HG03139 (cell line): ENCODE data around the gene EHD1.

Experiments used
- ATAC-seq: cut with Tn5 transposase; IDR thresholded peaks from one replicate; pipeline ENCODE4 v1.9.1; 2021; ENCODE audit not compliant: unreplicated experiment

The EHD1 gene

GRCh38 chr11:64845129-64845775 is 33.2 kb downstream of the EHD1 start:
- no peak for ATAC-seq

DNA sequence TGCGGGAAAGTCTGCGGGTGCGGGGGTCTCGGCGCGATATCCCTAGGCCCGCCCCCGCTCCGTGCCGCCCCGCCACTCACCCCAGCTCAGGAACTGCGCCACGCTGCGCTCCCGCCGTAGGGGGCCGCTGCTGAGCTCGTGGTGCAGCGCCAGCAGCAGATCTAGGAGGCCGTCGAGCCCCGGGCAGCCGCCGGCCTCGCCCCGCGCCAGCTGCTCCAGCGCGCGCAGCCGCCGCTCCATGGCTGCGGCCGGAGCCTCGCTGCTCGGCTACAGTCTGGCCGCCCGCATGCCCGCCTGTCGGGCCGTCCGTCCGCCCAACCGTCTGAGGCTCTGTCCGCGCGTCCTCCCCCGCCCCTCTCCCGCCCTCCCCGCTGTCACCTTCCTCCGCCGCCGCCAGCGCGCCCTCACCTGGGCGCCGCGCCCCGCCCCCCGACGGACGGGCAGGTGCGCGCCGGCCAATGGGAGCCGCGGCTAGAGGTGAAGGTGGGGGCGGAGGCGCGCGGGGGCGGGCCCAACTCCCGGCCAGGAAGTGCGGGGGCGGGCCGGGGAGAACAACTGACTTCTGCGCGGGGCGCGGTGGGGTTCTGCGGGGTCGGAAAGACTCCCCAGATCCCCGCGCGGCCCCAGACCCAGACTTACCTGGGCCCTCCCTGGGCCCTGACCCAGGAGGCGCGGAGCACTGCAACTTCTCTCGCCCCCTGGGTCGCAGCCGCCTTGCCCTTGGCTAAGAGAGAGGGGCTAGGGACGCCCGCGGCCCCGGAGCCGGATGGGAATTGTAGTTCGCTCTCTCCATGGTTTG is 33.9 kb downstream of the EHD1 start, which contains the start of gene CDC42BPG:
Gene CDC42BPG, minus strand, starts transcription at position 324 of the 799 bp plus-strand sequence. Its CDS starts 84 bp downstream, at position 240.
- no peak for ATAC-seq

DNA sequence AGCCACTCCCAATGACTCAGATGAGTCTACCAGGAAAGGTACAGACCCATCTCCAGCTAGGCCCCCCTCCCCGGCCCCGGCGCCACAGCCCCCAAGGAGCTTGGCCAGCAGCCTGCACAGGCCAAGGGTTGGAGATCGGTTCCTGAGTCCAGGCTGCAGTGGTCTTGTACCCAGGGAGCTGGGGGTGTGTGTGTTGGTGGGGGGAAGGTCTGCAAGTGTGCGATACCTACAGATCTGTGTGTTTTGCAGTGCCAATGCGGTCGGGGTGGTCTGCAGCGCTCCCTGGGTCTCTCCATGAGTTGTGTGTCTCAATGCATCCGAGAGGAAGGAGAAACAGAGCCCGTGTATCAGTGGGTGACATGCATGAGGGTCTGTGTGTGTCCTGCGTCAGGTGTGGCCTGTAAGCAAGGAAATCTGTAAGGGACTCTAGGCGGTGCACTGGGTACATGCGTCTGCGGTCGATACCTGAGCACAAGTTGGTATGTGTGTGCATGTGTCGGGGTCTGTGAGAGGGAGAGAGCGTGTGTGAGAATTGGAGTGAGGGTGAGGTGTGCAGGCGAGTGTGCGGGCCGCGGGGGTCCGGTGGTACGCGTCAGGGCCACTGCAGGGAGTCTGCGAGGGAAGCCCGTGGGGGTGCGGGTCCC is 34.6 kb downstream of the EHD1 start:
- no peak for ATAC-seq

- ATAC-seq = no peak
Observed at GRCh38 chr11:64842851-64843685, 35.4 kb downstream of the EHD1 start.

- ATAC-seq = no peak
Observed at GRCh38 chr11:64842366-64842759, 36.1 kb downstream of the EHD1 start.

- ATAC-seq = no peak
Observed at GRCh38 chr11:64841592-64842365, 36.6 kb downstream of the EHD1 start.

GRCh38 chr11:64839887-64840782 is 38.3 kb downstream of the EHD1 start:
- no peak for ATAC-seq

- no peak for ATAC-seq
Observed at GRCh38 chr11:64839335-64839734, 39.1 kb downstream of the EHD1 start.

- no peak for ATAC-seq
Observed at GRCh38 chr11:64838600-64839334, 39.7 kb downstream of the EHD1 start.

- ATAC-seq = no peak
Observed at GRCh38 chr11:64837887-64838351, 40.5 kb downstream of the EHD1 start.

- no peak for ATAC-seq
Observed at GRCh38 chr11:64836448-64837072, 41.9 kb downstream of the EHD1 start.

GRCh38 chr11:64835616-64836447 is 42.6 kb downstream of the EHD1 start:
- ATAC-seq = no peak

- no peak for ATAC-seq
Observed at GRCh38 chr11:64834723-64835615, 43.5 kb downstream of the EHD1 start.

GRCh38 chr11:64834031-64834722 is 44.2 kb downstream of the EHD1 start:
- no peak for ATAC-seq

GRCh38 chr11:64833509-64833908 is 44.9 kb downstream of the EHD1 start:
- no peak for ATAC-seq

- no peak for ATAC-seq
Observed at GRCh38 chr11:64833198-64833502, 45.3 kb downstream of the EHD1 start.
